ENCODE data around the gene NOS1AP.

Gene NOS1AP

DNA sequence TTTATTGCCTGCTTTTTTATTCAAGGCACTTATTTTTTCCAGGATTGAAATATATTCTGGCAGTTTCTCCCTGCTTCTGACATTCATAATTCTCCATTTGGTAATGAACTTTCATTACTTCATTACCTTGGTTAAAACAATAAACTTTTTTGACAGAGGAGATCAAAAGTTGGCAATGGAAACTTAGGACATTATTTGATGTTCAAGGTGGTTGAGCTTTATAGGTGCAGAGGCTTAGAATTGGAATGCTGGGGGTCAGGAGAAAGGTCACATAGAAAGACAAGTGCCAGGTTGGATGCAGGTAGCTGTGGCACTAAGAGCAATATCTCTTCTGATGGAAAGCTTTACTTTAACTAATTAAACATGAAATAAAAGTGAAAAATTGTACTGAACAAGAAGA, 154.8 kb downstream of the NOS1AP start:
- no peak for DNase-seq

- no peak for DNase-seq
Observed at GRCh38 chr1:162228586-162228985, 159.1 kb downstream of the NOS1AP start.

DNA sequence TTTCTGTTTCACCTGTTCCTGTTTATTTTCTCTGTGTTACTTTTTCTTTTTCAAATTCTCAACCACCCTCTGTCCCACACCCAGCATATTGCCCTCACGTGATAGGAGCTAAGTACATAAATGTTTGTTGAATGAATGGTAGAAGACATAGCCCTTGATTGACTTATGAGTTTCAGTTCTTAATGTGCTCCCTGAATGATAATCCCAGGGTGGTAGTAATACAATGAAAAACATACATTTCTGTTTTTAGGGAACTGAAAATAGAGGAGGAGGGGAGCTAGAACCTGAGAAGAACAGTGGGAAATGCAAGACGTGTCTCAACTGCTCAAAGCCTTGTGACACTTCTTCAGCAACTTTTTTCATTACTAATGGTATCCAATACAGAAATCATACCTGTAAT, 160.1 kb downstream of the NOS1AP start:
- DNase-seq: peak; percentile 46 to 53

GRCh38 chr1:162230096-162230495, 160.6 kb downstream of the NOS1AP start:
- no peak for DNase-seq

GRCh38 chr1:162230517-162230916, 161.0 kb downstream of the NOS1AP start:
- peak in 1 of 2 donors; percentile 12 for DNase-seq

DNA sequence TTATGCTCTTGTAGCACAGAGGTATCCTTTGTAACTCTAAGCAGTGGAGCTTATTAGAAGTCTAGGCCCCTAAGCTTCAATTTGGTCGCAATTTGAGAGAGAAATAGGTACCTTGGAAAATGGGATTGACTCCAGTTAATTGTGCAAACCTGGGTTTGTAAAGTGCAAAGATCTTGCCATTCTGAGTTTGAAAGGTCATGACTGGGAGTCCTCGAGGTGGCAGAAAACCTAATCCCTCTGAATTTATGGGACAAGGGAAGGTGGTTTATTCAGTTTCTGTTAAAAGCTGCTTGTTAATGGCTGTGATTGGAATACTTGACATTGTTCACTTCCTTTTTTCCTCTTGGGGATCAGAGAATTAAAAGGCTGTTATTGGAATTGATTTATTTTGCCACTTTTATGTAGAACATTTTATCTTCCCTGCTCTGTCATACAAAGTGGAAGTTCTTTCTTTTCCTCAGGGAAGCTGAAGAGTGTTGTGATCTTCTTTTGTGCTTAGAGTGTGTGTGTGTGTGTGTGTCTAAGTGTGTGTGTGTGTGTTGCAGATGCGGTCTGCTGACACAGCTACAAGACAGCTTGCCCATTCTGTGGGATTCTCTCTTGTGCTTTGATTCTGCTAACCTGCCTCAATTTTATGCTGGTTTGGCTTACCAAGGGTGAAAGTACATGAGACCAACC, 162.7 kb downstream of the NOS1AP start:
- no peak for DNase-seq

DNA sequence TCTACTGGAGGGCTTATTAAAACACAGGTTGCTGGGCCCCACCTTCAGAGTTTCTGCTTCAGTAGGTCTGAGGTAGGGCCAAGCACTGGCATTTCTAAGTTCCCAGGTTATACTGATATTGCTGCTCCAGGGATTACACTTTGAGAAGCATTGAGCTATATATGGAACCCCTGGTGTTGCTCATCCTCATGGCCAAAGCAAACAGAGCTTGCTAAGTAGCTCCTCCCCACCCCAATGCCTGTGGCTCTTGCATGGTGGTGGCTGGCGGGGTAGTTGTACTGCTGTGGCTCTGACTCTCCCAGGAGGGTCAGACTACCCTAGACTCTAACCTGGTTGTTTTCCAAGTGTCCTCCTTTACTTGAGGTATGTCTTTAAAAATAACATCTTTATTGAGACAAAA, 163.6 kb downstream of the NOS1AP start:
- DNase-seq: no peak

DNA sequence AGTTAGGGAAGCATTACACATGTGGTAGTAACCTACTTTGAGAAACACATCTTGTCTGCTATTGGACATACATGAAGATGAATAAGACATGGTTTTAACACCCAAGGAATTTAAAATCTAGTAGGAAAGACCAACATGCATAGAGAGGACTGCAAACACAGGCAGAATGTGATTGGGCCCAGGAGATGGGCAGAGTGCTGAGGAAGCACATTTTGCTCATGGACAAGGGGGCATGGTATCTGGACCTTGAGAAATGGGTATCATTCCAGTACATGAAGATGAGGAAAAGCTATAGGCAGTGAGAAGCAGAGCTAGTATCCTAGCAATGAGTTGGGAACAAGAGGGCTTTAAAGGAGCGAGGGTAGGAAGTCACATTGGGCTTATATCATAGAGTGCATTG, 164.4 kb downstream of the NOS1AP start:
- no peak for DNase-seq

DNA sequence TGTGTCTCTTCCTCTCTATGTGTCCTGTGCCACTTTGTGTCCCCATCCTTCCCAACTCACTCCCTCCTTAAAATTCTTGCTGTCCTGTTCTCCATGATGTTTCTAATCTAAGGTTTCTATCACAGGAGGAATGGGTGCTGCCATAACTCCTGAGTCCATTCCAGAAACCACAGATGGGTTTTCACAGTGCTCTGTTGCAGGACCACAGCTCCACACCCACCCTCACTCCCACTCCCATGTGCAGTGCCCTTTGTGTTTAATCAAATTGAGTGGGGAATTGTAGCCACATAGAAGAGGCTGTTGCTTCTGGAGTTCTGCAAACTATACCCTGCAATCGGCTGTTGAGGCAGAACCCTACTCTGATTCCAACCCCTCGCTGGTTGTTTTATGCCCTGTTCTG, 165.1 kb downstream of the NOS1AP start:
- DNase-seq: no peak

DNA sequence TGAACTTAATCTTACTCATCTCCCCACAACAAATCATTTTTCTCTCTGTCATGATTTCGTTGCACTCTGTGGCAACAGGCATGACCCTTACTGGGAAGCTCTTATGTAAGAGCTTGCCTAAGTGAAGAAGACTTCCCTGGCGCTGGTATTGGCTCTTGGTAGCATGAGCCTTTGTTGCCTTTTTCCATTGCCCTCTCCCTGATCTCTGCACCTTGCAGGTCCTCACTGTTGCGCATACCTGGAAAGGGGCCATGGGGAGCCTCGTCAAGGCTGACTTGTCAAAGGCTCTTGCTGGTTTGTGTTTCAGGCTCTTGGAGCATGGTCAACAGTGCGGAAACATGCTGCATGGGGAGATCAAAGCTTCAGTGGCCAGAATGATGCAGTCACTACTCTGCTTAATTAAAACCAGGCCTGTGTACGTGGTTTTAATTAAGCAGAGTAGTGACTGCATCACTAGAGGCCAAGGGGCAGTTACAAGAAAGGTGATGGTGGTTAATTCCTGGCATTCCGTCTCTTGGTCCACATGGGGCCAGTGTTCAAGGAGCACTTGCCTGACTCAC, 165.8 kb downstream of the NOS1AP start:
- peak; percentile 81 to 82 for DNase-seq

DNA sequence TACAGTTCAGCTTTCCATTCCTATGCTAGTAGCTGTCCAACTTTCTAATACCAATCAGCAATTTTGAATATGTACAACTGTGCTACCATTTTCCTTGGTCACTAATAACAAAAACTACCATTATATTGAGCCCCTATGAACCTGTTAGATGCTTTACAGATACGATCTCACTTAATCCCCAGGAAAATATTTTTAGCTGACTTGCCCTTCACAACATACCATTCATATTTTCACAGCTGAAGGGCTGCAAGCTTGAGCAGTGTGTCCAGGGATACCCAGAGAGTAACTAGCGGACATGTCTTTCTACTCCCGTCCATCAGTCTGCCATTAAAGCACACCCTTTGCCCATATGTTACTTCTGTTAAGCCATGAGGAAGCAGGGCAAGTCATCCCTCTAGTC, 166.7 kb downstream of the NOS1AP start:
- no peak for DNase-seq

DNA sequence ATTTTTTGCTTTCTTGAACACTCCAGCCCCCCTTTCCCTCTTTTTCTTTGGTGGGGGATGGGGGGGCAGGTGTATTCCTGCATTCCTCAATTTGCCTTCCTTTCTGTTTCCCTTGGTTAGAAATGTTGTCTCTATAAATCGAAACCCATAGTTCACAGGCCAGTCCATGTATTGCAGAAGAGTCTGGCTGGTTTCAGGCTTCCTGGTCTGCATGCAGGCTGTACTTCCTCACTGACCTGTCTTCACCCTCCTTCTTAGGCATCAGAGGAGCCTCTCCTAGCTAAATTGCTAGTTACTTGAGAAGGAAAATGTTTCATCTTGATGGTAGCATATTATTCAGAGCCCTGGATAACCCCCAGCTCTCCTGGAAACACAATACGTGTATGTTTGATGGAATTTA, 167.1 kb downstream of the NOS1AP start:
- peak; percentile 34 to 35 for DNase-seq

DNA sequence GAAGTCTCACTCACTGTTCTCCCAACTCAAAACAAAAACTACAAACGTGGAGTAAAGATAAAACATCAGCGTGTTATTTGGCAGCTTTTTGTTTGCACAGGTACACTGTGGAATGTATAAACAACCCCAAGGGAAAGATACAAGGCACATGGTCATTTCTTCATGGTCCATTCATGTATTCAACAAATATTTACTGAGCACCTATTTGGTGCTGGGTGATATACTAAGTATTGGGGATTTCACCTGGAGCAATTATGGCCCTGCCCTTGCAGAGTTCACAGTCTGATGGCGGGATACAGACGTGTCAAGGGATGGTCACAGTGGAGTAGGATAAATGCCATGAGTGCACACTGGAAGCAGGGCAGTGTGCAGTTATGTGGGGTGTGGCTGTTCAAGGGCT, 171.1 kb downstream of the NOS1AP start:
- DNase-seq: no peak

GRCh38 chr1:162242804-162243203, 173.3 kb downstream of the NOS1AP start:
- no peak for DNase-seq

DNA sequence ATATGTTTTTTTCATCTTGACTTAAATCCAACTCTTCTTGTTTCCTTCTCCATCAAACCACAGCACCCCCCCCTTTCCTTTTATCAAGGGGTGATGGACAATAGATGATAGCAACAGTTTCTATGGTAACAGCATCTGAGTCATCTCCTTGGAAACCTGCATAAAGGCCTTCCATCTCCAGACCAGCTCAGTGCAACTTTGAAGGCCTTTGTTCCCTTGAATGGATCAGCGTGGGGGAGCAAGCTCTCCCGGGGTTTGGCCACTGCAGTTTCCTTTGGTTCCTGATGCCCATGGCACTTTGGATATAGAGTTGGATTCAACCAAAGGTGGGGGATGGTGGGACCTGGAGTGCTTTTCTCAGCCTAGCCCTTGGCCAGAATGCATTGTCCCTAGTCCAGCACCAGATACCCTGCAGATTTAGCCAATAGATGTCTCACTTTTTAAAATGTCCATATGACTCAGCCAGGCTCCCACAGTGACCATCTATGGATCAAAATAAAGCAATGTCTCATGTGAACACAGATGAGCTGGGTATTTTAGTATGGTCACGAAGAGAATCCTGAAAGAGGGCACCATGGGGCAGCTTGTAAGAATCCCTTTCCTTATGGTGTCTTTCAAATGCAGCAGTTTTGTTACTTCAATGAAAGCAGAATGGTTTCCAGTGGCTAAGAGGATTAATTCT, 179.5 kb downstream of the NOS1AP start:
- DNase-seq: no peak

GRCh38 chr1:162250004-162250730, 180.7 kb downstream of the NOS1AP start:
- no peak for DNase-seq

DNA sequence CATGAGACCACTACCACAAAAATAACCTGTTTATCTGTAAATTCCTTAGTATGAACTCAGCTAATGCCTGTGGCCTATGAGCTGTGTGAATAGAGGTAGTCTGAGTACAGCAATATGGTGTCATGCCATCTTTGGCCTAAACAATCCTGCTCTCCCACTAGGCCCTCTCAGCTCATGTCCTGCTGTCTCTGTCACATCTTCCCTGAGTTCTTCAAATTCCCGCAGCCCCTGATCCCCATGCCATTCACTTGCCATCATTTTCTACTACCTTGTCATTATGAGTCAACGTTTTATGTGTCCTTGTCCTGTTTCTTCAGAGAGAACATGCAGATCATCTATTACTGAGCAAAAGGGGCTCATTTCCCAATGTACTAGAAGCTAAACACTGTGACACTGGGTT, 181.6 kb downstream of the NOS1AP start:
- no peak for DNase-seq

- DNase-seq: no peak
Observed at GRCh38 chr1:162252214-162252613, 182.7 kb downstream of the NOS1AP start.

DNA sequence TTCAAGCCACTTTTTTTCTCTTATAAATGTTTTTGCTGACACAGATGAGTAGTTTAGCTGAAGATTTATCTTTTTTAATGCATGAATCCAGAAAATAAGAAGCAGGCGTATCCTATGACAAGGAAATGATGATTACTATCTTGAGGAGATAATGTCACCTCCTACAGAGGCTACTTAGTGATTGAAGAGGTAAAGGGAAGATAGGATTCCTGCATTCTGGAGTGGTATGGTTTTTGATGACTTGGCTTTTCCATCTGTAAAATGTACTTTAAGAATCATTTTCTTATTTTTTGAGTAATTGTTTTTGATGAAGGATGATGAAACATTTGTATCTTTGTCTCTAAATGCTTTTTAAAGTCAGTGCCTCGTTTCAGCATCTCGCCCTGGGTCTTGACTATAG, 184.3 kb downstream of the NOS1AP start:
- no peak for DNase-seq

- DNase-seq: peak in 1 of 2 donors; percentile 20
Observed at GRCh38 chr1:162256287-162256686, 186.8 kb downstream of the NOS1AP start.

DNA sequence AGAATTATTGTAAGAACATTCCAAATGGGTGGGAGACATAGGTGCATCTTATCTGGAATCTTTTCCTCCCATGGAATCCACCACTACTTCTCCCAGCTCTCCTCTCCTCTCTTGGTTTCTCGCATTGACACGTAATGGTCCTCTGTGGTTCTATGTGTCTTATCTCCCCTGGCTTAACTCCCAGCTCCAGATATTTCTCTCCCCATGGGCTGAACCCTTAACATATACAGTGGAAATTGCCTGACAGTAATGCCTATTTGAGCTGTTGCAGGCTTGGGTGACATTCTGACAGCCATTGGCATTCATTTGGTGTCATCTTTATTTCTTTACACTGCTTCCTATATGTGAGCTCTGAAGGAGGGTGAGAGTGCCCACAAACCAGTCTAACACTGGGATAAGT, 188.9 kb downstream of the NOS1AP start:
- no peak for DNase-seq

- DNase-seq: no peak
Observed at GRCh38 chr1:162259894-162260455, 190.5 kb downstream of the NOS1AP start.

GRCh38 chr1:162264108-162264507, 194.6 kb downstream of the NOS1AP start:
- no peak for DNase-seq

Measured in inflammatory macrophage treated with lipopolysaccharide for 1 hour (primary cell).